Measurements from ENCODE around the gene KLHL8. TPM values are rescaled to one million over a fixed set of nuclear protein-coding genes. Genes with fewer than 3 reads are reported as not detected.

Gene KLHL8
- 10 to 100 TPM in 3 of 4 donors, 1 to 10 TPM in 1; 6.9 to 12.4 (median 11.3) TPM for total RNA-seq

DNA sequence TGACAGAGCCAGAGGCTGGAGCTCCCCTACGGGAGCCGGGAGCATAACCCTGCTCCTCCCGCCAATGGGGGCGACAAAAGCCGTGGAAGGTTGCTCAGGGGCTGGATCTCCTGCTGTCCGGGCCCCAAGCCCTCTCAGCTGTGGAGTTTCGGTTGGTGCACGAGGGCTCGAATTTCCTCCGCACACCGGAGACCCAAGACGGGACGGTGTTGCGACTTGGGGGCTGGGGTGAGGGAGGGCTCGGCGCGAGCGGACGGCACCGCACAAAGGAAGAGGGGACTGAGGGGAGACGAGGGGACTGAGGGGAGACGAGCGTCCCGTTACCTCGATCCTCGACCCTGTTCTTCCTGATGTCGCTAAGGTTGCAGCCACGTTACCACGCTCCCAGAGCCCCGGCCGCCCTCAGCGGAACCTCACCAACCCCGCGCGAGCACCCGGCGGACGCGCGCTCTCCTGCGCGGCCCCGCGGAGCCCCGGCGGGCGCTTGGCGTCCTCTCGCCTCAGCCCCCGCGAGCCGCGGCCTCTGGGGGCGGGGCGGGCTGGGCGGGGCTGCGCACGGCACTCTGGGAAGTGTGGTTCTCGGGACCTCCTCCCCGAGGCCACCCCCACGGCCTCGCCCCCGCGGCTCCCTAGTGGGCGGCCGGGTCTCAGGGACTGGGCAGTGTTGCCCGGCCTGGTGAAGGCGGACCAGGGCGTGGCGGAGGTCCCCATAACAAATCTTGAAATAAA is at the start of gene KLHL8:
KLHL8 (minus strand) TSS at position 525 of the 729 bp plus-strand sequence. CDS start 25,079 bp downstream, outside the sequence.
- H3K4me3 ChIP-seq: peak within 1 kb of the TSS; percentile 81 to 99 (median 90)

DNA sequence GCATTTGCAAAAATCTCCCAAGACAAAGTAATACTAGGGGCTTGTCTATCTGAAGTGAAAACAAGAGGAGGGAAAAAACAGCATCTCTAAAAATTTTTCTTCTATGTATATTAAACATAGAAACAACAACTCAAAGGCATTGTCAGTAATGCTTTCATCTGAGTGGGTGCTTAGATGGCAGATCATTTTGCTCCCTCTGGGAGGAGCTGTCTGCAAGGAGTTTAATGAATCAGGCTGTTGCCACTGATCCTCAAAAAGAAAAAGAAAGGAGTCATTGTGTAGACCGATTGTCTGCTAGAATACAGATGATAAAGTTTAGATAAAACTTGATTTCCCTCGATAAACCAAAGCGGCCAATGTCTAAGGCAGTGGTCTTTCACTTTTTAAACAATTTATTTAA is 49.7 kb upstream of the KLHL8 start:
- no peaks in the 10 kb centered on the region for H3K4me1 ChIP-seq
- peak in 1 of 3 donors; percentile 45 for DNase-seq
- no peaks in the 10 kb centered on the region for H3K27me3 ChIP-seq
- TF ChIP-seq POLR2A (IDR thresholded peaks at IDR 0.05): no peak
- TF ChIP-seq, protein P1, sequence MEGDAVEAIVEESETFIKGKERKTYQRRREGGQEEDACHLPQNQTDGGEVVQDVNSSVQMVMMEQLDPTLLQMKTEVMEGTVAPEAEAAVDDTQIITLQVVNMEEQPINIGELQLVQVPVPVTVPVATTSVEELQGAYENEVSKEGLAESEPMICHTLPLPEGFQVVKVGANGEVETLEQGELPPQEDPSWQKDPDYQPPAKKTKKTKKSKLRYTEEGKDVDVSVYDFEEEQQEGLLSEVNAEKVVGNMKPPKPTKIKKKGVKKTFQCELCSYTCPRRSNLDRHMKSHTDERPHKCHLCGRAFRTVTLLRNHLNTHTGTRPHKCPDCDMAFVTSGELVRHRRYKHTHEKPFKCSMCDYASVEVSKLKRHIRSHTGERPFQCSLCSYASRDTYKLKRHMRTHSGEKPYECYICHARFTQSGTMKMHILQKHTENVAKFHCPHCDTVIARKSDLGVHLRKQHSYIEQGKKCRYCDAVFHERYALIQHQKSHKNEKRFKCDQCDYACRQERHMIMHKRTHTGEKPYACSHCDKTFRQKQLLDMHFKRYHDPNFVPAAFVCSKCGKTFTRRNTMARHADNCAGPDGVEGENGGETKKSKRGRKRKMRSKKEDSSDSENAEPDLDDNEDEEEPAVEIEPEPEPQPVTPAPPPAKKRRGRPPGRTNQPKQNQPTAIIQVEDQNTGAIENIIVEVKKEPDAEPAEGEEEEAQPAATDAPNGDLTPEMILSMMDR (IDR thresholded peaks at IDR 0.05): peak in 4 of 6 experiments; percentile 26 to 78 (median 74)
- H3K36me3 ChIP-seq: no peaks in the 10 kb centered on the region
- H3K4me3 ChIP-seq: no peak overlapping the region
- H3K9me3 ChIP-seq: no peaks in the 10 kb centered on the region
- H3K27ac ChIP-seq: no peak overlapping the region

More for the DNA sequence above, at the start of gene KLHL8:
- Histone ChIP-seq H3K27ac (peak within 1 kb of the TSS; percentile 88 to 96 (median 92)), H3K36me3 (no peaks in the 10 kb centered on the region), H3K9me3 (peaks cover 0 to 4% (median 0%) of the 10 kb centered on the region in 4 donors), H3K4me1 (peaks cover 0 to 6% (median 2%) of the 10 kb centered on the region in 4 donors), H3K27me3 (no peaks in the 10 kb centered on the region)
- peak; percentile 74 to 92 (median 91) for DNase-seq
- TF ChIP-seq, protein P1 (IDR thresholded peaks at IDR 0.05): no peak
- peak; percentile 51 to 75 for TF ChIP-seq POLR2A (IDR thresholded peaks at IDR 0.05)

DNA sequence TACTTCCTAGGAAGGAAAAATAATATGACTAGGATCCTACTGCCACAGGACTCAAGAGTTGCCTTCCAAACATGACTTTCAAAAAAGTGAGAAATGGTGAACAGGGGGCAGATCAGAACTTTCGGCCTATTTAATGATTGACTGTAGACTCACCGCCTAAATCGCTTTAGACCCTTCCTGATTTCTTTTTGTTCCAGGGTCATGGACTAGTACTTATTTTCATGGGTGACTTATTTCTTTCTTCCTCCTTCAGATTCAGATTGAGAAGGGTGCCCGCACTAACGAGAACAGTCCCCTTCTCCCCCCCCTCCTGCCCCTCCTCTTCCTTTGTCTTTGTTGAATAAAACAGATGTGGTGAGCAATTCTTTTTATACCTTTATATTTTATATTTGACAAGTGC is 48.0 kb upstream of the KLHL8 start:
- no peaks in the 10 kb centered on the region for H3K4me1 ChIP-seq
- no peak overlapping the region for H3K4me3 ChIP-seq
- TF ChIP-seq, protein P1 (IDR thresholded peaks at IDR 0.05): no peak
- no peak for TF ChIP-seq POLR2A (IDR thresholded peaks at IDR 0.05)
- no peak overlapping the region for H3K27ac ChIP-seq
- no peaks in the 10 kb centered on the region for H3K36me3 ChIP-seq
- no peaks in the 10 kb centered on the region for H3K27me3 ChIP-seq
- no peak for DNase-seq
- no peaks in the 10 kb centered on the region for H3K9me3 ChIP-seq

DNA sequence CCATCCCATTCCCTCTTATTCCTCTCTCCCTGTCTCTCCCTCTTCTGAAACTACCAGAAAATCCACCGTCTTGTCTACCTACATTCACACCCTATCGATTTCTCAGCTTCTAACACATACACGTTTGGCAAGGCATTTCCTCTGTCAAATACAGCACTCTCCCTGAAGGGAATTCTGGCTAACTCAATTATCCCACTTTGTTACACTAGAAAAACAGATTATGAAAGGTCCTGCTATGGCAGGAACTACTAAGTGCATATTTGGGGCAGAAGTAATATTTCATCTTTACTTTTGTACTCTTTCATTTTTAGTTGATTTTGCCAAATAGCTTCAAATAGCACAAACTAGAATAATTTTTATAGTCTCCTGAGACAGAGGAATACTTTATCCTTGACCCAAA is 46.6 kb upstream of the KLHL8 start:
- Histone ChIP-seq H3K36me3 (no peaks in the 10 kb centered on the region), H3K9me3 (no peaks in the 10 kb centered on the region), H3K4me1 (no peaks in the 10 kb centered on the region), H3K27me3 (no peaks in the 10 kb centered on the region), H3K4me3 (no peak overlapping the region), H3K27ac (no peak overlapping the region)
- TF ChIP-seq, protein P1 (IDR thresholded peaks at IDR 0.05): no peak
- no peak for DNase-seq

DNA sequence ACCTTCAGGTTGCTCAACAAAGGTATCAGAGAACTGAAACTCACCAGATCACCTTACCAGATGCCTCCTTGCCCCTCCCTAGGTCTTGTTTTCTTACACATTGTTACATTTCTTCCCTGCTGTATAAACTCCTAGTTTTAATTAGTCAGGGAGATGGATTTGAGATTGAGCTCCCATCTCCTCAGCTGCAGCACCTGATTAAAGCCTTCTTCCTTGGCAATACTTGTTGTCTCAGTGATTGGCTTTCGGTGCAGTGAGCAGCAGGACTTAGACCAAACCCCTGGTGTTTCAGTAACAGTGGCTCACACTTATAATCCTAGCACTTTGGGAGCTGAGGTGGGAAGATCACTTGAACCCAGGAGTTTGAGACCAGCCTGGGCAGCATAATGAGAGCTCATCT is 42.5 kb upstream of the KLHL8 start:
- Histone ChIP-seq H3K4me3 (no peak overlapping the region), H3K4me1 (no peaks in the 10 kb centered on the region), H3K36me3 (no peaks in the 10 kb centered on the region), H3K9me3 (no peaks in the 10 kb centered on the region), H3K27ac (no peak overlapping the region), H3K27me3 (no peaks in the 10 kb centered on the region)
- no peak for DNase-seq
- TF ChIP-seq POLR2A (IDR thresholded peaks at IDR 0.05): no peak
- TF ChIP-seq, protein P1 (IDR thresholded peaks at IDR 0.05): no peak
